ENCODE results near the gene MAP3K10.

DNA sequence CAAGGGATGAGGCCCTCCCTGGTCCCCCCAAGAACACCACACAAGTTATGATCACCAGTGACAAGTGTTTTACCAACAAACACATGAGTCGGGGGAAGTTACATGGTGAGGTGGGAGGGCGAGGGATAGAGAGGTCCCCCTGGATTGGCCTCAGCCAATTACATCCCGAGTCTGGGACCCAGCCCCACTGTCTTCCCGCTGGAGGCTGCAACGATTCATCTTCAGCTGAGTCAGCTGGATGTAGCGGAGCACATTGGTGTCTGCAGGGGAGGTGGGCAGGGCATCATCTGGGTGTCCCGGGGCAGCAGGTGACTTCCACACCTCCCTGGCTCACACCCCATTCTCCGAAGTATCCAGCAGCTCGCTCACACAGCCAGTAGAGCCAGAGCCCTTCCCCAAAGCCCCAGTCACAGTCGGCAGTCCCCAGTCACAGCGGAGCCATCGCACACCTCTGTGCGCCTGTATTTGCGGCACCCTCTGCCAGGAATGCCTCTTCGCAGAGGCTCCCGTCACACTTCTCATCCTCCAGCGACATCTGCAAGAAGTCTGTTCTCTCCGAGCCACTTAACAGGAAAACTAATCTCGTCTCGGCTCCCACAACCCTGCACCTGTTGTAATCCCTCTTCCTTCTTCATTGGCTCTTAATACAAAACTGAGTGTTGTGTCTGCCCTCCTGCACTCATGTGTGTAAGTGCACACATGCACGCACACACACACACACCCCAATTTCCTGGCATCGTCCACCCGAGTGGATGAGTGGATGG, 25.0 kb downstream of the MAP3K10 start:
- TF ChIP-seq, protein P1, sequence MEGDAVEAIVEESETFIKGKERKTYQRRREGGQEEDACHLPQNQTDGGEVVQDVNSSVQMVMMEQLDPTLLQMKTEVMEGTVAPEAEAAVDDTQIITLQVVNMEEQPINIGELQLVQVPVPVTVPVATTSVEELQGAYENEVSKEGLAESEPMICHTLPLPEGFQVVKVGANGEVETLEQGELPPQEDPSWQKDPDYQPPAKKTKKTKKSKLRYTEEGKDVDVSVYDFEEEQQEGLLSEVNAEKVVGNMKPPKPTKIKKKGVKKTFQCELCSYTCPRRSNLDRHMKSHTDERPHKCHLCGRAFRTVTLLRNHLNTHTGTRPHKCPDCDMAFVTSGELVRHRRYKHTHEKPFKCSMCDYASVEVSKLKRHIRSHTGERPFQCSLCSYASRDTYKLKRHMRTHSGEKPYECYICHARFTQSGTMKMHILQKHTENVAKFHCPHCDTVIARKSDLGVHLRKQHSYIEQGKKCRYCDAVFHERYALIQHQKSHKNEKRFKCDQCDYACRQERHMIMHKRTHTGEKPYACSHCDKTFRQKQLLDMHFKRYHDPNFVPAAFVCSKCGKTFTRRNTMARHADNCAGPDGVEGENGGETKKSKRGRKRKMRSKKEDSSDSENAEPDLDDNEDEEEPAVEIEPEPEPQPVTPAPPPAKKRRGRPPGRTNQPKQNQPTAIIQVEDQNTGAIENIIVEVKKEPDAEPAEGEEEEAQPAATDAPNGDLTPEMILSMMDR (conservative IDR thresholded peaks at IDR 0.05) = no peak
- no peak for TF ChIP-seq ZFX (IDR thresholded peaks at IDR 0.05)
